GM19238 (cell line): ENCODE results near the gene STOX1.
"Not testable (repeated sequence)": the region's sequence is repeated elsewhere in the genome, so short reads cannot be mapped to it uniquely, and the experiment has no call there.

Source experiments
- DNase-seq: peaks from one replicate; pipeline ENCODE4 v3.0.0; 2011; ENCODE audit warnings: low spot score; ENCODE audit not compliant: insufficient read length

The STOX1 gene

DNA sequence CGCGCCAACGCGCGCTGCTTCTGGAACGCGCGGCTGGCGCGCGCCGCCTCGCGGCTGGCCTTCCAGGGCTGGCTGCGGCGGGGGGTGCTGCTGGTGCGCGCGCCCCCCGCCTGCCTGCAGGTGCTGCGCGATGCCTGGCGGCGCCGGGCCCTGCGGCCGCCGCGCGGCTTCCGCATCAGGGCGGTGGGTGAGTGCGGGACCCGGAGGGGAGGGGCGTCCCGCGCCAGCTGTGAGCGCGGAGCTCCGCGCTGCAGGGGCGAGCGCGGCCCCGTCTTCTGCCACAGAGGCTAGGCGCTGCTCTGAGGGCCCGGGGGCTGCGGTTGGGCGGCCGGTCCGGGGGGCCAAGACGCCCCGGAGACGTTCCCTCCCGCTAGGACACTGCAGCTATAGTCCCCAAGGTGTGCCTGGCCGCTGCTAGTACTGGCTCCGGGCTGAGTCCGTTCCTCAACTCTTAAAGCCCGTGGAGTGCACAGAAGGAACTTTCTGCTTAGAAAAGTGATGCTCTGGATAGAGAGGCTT, 811 bp downstream of the STOX1 start:
- not testable (repeated sequence) for DNase-seq

DNA sequence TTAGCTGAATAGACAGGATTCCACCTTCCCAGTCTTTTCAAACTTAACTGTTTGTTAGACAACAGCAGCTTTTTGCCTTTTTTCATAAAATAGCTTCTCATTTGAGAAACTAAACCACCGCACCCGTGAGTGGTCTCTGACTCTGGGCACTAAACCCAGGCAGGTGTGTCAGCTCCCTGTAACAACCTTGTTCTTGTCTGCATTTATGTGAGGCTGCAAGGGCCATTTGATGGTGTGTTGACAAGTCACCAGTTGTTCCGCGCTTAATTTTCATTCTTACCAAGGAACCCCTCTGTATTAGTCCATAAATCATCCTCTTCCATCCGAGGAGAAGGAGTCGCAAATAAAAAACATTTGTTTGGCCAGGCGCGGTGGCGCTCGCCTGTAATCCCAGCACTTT, 1.5 kb downstream of the STOX1 start:
- no peak for DNase-seq

DNA sequence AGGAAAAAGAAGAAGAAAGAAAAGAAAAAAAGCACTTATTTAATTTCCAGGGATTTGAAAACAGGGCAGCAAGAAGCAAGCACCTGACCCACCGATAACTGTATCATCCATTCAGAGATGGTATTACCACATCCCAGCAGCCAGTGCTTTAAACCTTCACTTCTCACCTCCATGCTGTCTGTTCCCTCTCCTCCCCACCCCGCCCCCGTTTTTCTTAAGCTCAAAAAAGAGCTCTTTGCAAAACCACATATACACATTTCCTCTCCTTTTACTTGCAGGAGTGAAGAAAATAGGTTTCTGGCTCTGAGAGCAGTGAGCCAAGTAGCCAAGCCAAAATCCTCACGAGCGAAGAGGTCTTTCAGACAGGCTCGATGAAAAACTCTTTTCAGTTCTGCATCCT, 2.2 kb downstream of the STOX1 start:
- no peak for DNase-seq

DNA sequence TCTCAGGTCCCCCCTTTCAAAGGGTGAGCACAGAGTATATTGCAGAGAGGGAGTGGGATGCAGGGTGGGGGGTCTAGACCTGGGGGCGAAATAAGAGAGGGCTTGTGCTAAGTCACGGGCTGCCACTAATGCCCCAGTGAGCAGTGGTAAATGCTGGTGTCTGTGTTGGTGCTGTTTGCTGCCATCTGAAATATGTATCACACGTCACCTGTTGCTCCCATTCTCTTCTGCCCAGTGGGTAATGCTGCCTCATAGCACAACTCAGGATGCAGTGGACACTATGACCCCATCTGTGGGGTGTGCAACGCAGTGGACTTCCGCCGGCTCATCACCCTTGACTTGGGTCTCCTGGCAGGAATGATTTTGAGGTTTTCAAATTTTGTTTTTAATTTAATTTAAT, 2.6 kb downstream of the STOX1 start:
- DNase-seq, result no peak

DNA sequence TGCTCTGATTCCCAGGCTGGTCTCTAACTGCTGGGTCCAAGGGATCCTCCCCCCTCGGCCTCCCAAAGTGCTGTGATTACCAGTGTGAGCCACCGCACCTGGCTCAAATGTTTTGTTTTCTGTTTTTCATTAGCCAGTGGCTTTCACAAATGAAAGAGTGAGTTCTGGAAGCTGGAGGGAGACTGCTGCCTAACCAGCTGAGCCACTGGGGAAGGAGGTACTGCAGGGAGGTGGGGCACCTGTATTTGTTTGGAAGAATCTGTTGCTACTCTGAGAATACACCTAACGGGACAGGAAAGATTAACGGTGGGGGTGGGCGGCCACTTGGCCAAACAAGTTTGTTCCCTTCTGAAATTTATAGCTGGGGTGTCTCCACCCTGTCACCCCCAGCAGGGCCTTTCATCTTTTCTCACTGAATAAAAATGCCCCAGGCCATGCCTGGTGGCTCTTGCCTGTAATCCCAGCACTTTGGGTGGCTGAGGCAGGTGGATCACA, 4.7 kb downstream of the STOX1 start:
- no peak for DNase-seq

DNA sequence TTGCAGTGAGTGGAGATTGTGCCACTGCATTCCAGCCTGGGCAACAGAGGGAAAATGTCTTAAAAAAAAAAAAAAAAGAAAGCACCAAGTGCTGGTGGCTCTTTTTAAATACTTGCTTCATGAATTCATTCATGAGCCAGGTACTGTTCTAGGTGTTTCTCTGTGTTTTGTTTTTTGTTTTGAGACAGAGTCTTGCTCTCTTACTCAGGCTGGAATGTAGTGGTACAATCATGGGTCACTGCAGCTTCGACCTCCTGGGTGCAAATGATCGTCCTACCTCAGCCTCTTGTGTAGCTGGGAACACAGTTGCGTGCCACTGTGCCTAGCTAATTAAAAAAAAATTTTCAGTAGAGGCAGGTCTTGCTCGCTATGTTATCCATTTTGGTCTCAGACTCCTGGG, 5.3 kb downstream of the STOX1 start:
- DNase-seq, result no peak

DNA sequence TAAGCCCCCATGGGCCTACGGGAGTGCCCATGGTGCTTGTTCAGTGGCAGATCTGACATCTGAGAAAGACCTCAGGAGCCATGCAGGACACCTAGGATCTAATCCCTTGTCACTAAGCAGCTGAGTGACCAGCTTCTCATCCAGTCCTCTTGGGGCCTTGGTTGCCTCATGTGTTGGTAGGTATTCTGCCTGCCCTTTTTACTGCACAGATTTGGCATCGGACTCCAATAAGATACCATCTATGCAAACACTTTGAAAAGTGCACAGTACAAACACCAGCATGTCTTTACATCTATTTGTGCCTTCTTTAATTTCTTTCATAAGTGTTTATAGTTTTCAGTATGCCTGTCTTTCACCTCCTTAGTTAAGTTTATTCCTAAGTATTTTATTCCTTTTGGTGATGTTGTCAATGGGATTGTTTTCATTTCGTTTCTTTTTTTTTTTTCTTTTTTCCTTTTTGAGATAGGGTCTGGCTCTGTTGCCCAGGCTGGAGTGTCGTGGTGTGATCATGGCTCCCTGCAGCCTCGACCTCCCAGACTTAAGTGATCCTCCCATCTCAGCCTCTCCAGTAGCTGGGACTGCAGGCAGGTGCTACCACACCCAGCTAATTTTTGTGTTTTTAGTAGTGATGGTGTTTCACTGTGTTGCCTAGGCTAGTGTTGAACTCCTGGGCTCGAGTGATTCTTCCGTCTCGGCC, 10.4 kb downstream of the STOX1 start:
- no peak for DNase-seq

DNA sequence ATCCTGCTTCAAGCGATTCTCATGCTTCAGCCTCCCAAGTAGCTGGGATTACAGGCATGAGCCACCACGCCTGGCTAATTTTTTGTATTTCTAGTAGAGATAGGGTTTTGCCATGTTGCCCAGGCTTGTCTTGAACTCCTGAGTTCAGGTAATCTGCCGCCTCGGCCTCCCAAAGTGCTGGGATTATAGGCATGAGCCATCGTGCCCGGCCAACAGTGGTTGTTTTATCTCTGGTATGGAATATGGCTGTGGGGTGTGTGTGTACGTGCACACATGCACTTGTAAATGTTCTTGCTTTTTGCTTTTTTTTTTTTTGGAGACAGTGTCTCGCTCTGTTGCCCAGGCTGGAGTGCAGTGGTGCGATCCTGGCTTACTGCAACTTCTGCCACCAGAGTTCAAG, 13.3 kb downstream of the STOX1 start:
- not testable (repeated sequence) for DNase-seq

DNA sequence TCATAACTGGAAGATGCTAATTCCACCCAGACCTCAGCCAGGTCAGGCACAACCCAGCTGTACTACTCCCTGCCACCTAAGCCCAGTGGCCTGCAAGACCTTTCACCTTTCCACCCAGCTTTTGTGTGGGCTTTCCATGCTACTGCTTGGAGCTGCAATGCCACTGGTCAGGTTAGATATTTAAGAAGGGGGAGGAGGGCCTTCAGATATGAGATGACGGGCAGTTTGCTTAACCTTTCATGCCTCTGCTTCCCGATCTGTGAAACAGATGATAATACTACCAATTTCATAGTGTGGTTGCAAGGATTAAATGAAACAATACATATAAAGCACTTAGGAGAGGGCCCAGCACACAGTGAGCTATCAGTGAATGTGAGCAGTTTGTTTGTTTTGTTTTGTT, 20.9 kb downstream of the STOX1 start:
- DNase-seq, result no peak

DNA sequence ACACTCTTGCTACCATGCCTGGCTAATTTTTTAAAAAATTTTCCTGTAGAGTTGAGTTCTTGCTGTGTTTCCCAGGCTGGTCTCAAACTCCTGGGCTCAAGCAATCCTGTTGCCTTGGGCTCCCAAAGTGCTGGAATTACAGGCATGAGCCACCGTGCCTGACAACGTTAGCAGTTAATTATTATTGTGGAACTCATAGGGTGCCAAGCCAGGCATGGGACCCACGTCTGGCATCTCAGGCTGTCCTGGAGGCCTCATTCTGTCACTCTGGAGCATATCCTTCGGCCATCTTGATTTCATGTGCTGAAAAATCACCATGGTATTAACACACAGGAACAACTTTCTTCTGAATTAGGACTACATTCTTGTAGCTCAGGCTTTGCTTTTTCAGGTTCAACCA, 21.5 kb downstream of the STOX1 start:
- DNase-seq, result no peak

DNA sequence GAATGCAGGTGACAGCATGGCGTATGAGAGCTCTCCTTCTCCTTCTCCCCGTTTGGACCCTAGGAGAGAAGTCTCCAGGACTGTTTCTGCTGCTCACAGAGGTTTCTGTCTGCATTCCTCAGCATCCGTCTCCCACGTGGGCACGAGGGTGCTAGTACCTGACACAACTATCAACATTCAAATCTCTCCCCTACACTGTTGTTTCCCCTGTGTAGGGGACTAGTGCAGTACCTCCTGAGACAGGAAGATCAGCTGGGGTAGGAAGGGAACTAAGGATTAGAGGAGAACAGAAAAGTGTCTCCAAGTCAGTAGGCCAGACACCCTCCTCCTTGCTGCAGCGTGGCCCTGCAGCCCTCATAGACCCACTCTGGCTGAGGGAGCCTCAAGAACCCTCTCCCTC, 29.0 kb downstream of the STOX1 start:
- no peak for DNase-seq

DNA sequence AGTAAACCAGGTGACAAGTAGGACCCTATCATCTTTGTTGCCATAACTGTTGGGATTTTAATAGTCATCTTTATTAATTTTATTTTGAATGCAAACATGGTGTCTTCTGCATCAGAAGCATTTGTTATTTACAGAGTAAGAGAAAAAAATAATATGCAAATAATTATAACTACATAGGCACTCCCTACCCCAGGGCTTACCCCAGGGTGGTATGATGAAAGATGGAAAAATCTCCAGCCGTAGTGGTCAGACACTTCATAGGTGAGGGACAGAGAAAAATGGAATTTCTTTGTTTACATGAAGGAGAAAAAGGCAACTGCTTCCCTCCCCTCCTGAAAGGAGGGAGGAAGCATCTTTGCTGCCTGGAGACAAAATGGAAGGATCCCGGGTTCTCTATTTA, 29.7 kb downstream of the STOX1 start:
- no peak for DNase-seq

DNA sequence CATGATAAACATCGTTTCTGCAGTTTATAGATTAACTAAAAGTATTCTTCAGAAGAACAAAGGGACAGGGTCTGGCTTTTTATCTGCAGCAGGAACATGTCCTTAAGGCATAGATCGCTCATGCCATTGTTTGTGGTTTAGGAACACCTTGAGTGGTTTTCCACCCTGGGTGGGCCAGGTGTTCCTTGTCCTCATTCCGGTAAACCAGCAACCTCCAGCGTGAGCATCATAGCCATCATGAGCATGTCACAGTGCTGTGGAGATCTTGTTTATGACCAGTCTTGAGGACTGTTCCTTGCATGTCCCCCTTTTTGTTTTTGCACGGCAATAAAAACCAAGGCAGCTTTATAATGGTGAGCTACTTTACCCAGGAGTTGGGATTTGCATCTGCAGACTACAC, 33.9 kb downstream of the STOX1 start:
- no peak for DNase-seq

DNA sequence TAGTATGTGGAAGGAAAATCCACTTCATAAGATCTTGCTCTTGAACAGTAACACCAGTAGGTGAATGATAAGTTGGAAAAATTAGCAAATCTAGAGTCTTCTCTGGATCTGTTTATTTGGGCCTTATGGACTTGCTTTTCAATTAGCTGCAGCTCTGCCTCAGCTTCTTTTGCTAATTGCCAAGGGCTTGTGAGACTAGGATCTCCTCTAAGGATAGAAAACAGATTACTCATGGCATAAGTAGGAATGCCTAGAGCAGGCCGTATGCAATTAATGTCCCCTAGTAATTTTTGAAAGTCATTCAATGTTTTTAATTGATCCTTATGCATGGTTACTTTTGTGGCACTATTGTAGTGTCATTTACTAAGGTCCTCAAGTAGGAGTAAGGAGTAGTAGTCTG, 37.3 kb downstream of the STOX1 start:
- DNase-seq, result no peak

DNA sequence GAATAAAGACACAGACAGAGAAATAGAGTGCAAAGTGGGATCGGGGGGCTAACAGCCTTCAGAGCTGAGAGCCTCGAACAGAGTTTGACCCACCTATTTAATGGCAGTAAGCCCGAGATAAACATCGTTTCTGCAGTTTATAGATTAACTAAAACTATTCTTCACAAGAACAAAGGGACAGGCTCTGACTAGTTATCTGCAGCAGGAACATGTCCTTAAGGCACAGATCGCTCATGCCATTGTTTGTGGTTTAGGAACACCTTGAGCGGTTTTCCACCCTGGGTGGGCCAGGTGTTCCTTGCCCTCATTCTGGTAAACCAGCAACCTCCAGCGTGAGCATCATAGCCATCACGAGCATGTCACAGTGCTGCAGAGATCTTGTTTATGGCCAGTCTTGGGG, 40.8 kb downstream of the STOX1 start:
- not testable (repeated sequence) for DNase-seq

DNA sequence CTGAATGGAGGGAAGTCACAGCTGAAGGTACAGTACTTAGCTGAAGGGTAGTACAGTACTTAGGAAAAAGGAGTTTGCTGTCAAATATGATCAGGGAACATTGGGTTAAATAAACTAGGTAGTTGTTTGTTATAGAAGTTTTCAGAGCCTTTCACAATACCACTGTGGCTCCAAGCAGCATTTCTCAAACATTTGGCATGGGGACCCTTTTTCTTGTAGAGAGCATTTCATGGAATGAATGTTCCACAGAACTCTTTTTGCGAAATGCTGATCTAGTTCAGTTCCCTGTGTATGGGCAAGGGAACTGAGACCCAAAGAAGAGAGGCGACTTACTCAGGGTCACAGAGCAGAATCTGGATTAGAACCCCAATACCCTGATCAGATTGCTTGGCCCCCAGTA, 42.3 kb downstream of the STOX1 start:
- DNase-seq, result no peak

DNA sequence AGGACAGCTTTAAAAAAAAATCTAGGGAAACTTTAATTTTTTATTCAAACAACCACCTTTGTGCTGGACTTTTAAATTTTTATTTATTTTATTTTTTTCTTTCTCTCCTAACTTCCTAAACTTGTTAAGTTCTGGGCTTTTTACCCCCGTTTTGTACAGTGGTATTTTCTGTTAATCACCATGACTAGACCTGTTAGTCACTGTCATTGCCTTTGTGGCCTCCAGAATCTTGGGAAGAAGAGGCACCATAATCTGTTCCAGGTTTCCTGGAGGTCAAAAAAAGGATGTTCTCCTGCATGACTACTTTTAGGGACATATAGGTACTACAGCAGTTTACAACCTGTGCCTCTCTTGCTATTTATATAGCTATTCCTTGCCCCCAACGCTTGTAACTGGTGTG, 42.7 kb downstream of the STOX1 start:
- DNase-seq, result no peak

DNA sequence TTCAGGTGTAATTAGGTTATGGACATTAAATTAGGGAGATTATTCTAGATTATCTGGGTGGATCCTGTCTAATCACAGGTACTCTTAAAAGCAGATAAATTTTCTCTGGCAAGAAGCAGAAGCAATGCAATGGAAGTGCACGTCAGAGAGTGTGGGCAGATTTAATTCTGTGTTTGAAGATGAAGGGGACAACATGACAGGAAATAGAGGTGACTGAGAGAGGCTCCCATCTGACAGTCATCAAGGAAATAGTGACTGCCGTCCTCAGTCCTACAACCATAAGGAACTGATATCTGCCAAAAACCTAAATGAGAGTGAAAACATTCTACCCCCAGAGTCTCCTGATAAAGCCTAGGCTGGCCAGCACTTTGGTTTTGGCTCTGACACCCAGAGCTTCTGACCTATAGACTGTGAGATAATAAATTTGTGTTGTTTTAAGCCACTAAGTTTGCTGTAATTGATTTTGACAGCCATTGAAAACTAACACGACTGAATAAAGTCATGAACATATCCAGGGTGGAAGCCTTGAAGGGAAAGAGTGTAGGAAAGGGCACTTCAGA, 43.3 kb downstream of the STOX1 start:
- DNase-seq, result no peak

DNA sequence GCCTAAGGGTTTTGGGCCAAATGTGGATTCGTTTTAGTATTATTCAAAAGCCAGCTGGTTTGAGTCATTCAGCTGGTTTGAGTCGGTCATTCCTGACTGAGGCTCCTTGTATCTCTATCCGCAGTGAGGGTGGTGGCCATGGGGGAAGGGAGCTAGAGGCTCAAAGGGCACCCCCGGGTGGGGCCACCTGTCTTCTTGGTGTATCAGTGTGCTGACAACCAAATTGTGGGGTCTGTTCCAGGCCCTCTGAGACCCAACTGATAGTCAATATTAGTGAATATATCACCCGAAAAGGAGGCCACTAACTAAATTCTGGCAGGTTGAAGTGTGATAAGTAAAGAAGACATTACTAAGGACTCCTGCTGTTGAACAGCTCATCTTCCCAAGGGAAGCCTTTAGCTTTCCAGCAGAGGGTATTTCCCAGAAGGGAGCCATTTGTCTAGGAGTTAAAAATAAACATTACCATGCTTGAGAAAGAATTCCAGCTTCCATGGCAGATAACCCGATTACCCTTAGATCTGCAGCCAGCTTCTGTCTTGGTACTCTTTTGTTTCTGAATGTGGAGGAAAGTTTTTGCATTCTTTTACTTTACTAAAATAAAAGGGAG, 43.9 kb downstream of the STOX1 start:
- DNase-seq, result no peak

DNA sequence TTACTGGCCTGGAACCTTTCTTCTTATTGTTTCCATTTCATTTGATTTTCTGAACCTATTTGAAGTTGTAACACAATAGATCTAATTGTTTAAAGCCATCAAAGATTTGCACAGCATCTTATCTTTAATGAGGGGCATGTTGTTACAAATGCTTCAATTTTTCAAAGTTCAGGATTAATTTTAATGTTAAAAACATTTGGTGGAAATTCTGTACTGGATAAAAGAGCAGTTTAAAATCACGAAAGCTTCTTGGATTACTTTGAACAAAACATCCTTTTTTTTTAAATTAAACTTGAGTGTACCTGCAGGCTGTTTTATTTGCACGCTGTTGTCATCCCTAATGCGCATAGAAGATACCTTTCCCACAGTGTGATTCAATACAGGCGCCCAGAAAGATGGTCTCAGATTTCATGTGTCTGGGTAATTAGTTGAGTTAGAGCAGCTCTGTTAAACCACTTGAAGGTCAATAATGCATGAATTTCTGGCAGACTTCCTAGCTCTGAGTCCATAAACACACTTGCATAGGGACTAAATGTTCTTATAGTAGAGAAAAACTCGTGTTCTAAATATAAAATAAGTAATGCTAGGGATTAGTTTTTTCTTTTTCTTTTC, 44.5 kb downstream of the STOX1 start:
- no peak for DNase-seq

DNA sequence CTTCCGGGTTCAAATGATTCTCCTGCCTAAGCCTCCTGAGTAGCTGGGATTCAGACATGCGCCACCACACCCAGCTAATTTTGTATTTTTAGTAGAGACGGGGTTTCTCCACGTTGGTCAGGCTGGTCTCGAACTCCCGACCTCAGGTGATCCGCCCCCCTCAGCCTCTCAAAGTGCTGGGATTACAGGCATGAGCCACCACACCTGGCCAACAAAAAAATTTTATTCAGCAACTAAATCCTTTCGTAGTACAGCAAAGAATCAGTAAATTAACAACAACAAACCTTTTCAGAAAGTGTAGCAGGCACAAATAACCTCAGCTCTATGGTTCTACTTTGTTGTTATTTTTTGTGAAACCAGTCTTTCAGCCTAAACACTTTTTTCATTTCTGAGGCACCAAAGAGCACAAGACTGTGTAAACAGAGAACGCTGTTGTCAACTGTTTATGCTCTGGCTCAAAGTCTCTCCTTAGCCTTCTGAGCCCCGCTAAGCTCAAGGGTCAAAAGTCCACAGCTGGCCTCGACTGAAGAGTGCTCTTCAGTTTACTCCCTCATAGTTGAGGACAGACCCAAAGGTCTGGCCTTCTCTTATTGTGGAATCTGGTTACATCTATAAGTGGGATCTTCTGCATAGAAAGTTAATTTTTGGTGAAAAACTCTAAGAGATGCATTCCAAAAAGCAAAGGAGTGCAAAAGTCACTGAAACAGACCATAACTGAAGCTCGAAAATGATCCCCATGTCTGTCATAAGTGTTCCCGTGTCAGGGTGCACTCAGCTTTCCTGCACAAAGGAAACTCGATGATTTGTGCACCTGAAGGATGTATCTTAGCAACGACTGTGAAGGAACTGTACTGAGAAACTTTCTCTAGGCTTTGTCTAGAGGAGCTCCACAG, 49.2 kb downstream of the STOX1 start:
- no peak for DNase-seq
